PC-9 (cell line): ENCODE results near the gene MAML3. TPM values are rescaled to one million over a fixed set of nuclear protein-coding genes. Genes with fewer than 3 reads are reported as not detected.

ENCODE experiments used
- BruUV-seq: library from RNA; stranded (reverse); fragments of 400-500 nt; replicated peaks from 2 replicates; lab custom pipeline; 2021; lab: Mats Ljungman, UMichigan
- CTCF ChIA-PET: fragments of 300-600 bp; sonication (Branson Sonifier 250); formaldehyde crosslinking; loops from one replicate; lab custom pipeline; 2022; ENCODE audit warnings: antibody characterized with exemption; lab: Charles Lee
- POLR2A ChIA-PET: fragments of 300-600 bp; sonication (Branson Sonifier 250); formaldehyde crosslinking; loops from one replicate; lab custom pipeline; 2022; ENCODE audit warnings: antibody characterized with exemption; ENCODE audit not compliant: unreplicated experiment; lab: Charles Lee
- DNase-seq, 2 experiments: peaks; one replicate each; pipeline versions ENCODE4 v3.0.0 to v3.0.0-alpha.2; 2015 to 2022; ENCODE audit warnings: mixed read lengths in 1 of 2
- H2AFZ ChIP-seq: fragments of 200-600 bp; sonication (generic); 2 replicates; pipeline ENCODE4 v1.8.1; 2017; ENCODE audit warnings: antibody characterized with exemption
- H3F3A ChIP-seq: fragments of 200-600 bp; sonication (generic); 2 replicates; pipeline ENCODE4 v1.8.1; 2017; ENCODE audit warnings: antibody characterized with exemption, mild to moderate bottlenecking, low read depth; ENCODE audit not compliant: insufficient read depth
- H3K27ac ChIP-seq: fragments of 200-600 bp; sonication (generic); 2 replicates; pipeline ENCODE4 v1.6.1; 2016; ENCODE audit warnings: mixed run types
- H3K27me3 ChIP-seq: fragments of 200-600 bp; sonication (generic); 2 replicates; pipeline ENCODE4 v1.6.1; 2016; ENCODE audit warnings: low read depth, mixed run types; ENCODE audit not compliant: insufficient read depth
- H3K36me3 ChIP-seq: fragments of 200-600 bp; sonication (generic); 2 replicates; pipeline ENCODE4 v1.6.1; 2016; ENCODE audit warnings: low read depth, mixed run types
- H3K4me1 ChIP-seq: fragments of 200-600 bp; sonication (generic); replicated peaks from 2 replicates; pipeline ENCODE4 v1.6.1; 2016; ENCODE audit warnings: mixed run types; ENCODE audit not compliant: insufficient read depth
- H3K4me2 ChIP-seq: fragments of 200-600 bp; sonication (generic); 2 replicates; pipeline ENCODE4 v1.6.1; 2017; ENCODE audit warnings: mixed run types
- H3K4me3 ChIP-seq: fragments of 200-600 bp; sonication (generic); 2 replicates; pipeline ENCODE4 v1.6.1; 2016; ENCODE audit warnings: mixed run types
- H3K79me2 ChIP-seq: fragments of 200-600 bp; sonication (generic); 2 replicates; pipeline ENCODE4 v1.6.1; 2017; ENCODE audit warnings: low read depth, mixed run types
- H3K9me2 ChIP-seq: fragments of 200-600 bp; sonication (generic); 2 replicates; pipeline ENCODE4 v1.8.1; 2017; ENCODE audit warnings: mild to moderate bottlenecking; ENCODE audit not compliant: insufficient read depth
- H3K9me3 ChIP-seq: fragments of 200-600 bp; sonication (generic); 2 replicates; pipeline ENCODE4 v1.8.1; 2016; ENCODE audit warnings: low read depth; ENCODE audit not compliant: insufficient read depth
- H4K20me1 ChIP-seq: fragments of 200-600 bp; sonication (generic); 2 replicates; pipeline ENCODE4 v1.8.1; 2017; ENCODE audit not compliant: insufficient read depth
- EZH2 ChIP-seq: fragments of 200-600 bp; sonication (generic); IDR thresholded peaks from 2 replicates; pipeline ENCODE4 v1.8.0; 2017; ENCODE audit warnings: antibody characterized with exemption, low read depth
- intact Hi-C: fragments of 100-400 bp; cut with micrococcal nuclease; formaldehyde crosslinking; loops from one replicate; pipeline ENCODE4 v1.10.0; 2022; ENCODE audit not compliant: unreplicated experiment
- total RNA-seq: library from RNA; stranded (reverse); gene quantifications from 2 replicates; pipeline ENCODE4 v1.2.3, GENCODE V29; 2021
- TF ChIP-seq, protein P1 (sequence below): fragments of 200-600 bp; sonication (generic); conservative IDR thresholded peaks from 2 replicates; pipeline ENCODE4 v1.6.1; 2017; ENCODE audit warnings: mixed run types, antibody characterized with exemption, mild to moderate bottlenecking, moderate library complexity

MAML3 gene
- total RNA-seq, 1 experiment from 2014 or later = 15.2 TPM

DNA sequence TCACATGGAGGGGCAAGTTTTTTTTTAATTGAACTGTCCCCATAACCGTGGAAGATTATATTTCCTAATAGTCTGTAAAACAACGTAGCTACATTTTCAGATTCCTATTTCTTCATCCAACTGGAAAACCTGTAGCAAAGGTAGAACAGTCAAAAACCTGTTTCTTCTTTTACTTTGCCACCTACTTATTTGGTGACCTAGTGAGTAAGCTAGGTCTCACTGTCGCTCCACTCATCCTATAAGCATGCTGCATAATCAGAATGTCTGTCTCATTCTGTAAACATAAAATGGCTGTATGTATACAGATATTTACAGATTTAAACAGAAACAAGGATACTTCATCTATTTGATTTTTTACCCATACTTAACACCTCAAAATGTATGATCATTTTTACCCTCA, 20.4 kb downstream of the MAML3 start:
- H3K27me3 ChIP-seq = no peaks in the 10 kb centered on the region
- peaks cover 80% of the 10 kb centered on the region for H3K79me2 ChIP-seq
- peaks cover 4% of the 10 kb centered on the region; the same call in 1 of the 2 replicates for H3K36me3 ChIP-seq
- no peaks in the 10 kb centered on the region for H4K20me1 ChIP-seq
- peak in 1 of 2 experiments; percentile 88 for DNase-seq
- ChIA-PET POLR2A (interaction anchor here (0.6 to 1.0 kb wide), 2 partner anchors 17 to 38 kb away, joined by 3 read pairs; no protein-coding TSS in a partner anchor), CTCF (interaction anchor here (0.5 kb wide), 1 partner anchor 12 kb away, joined by 5 read pairs; no protein-coding TSS in a partner anchor)
- peak overlapping the region; percentile 68 for H3K4me2 ChIP-seq
- H3K27ac ChIP-seq = peak overlapping the region; percentile 99
- H3K9me2 ChIP-seq = no peaks in the 10 kb centered on the region
- H3F3A ChIP-seq = peaks cover 61% of the 10 kb centered on the region
- TF ChIP-seq EZH2 = no peak
- TF ChIP-seq, protein P1, sequence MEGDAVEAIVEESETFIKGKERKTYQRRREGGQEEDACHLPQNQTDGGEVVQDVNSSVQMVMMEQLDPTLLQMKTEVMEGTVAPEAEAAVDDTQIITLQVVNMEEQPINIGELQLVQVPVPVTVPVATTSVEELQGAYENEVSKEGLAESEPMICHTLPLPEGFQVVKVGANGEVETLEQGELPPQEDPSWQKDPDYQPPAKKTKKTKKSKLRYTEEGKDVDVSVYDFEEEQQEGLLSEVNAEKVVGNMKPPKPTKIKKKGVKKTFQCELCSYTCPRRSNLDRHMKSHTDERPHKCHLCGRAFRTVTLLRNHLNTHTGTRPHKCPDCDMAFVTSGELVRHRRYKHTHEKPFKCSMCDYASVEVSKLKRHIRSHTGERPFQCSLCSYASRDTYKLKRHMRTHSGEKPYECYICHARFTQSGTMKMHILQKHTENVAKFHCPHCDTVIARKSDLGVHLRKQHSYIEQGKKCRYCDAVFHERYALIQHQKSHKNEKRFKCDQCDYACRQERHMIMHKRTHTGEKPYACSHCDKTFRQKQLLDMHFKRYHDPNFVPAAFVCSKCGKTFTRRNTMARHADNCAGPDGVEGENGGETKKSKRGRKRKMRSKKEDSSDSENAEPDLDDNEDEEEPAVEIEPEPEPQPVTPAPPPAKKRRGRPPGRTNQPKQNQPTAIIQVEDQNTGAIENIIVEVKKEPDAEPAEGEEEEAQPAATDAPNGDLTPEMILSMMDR = no peak
- no peaks in the 10 kb centered on the region for H3K9me3 ChIP-seq
- H3K4me1 ChIP-seq = peaks cover 92% of the 10 kb centered on the region
- intact Hi-C loops = no loop called here
- no peak overlapping the region for H2AFZ ChIP-seq
- H3K4me3 ChIP-seq = peak overlapping the region; percentile 18; the same call in 1 of the 2 replicates
- BruUV-seq = no TSS peak

DNA sequence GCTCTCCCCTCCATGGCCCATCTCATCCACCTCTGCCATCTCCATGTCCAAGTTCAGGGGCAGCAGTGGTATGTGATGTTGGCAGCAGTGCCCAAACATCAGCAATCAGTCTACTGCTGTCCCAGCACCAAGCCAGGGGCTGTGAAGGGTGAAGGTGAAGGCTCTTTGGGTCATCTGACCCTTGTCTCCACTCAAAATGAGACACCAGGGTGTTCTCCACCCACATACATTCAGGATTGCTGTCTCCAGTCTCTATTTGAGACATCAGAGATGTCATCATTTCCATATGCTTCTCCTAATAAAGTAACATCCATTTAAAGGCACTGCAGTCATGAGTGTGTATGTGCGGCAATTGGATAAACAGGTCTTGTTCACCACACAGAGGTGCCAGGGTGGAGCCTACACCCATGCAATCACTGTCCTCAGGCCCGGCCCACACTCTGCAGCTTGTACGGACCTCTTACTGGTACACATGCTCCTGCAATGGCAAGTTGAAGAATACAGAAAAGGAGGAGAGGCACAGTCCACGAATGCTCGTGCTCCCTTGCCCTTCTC, 22.2 kb downstream of the MAML3 start:
- H3K4me1 ChIP-seq = peaks cover 74% of the 10 kb centered on the region
- BruUV-seq = no TSS peak

DNA sequence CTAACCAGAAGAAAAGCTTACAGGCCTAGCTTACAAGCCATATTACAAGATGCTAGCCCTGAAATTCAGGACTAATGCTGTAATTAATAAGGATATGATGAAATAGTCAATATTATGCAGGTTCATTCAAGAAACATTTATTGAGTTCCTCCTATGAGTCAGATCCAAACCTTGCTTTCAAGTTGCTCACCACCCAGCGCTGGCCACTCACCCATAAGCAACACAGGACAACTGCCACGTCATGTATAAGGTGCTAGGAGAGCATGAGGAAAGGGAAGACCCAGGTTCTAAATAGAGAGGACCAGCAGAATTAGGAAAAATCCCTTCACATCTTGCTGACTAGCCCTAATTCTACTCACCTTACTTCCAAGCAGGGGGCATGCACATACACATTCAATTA, 23.3 kb downstream of the MAML3 start:
- Histone ChIP-seq H3K4me2 (peak overlapping the region; percentile 62), H2AFZ (no peak overlapping the region)

More for the DNA sequence above, 22.2 kb downstream of the MAML3 start:
- peak overlapping the region; percentile 99 for H3K27ac ChIP-seq
- ChIA-PET POLR2A (no interaction called here), CTCF (interaction anchor here (1.2 kb wide), 1 partner anchor 36 kb away, joined by 3 read pairs; no protein-coding TSS in a partner anchor)
- intact Hi-C loops = no loop called here
- TF ChIP-seq, protein P1 = no peak
- TF ChIP-seq EZH2 = no peak
- no peaks in the 10 kb centered on the region for H3K9me3 ChIP-seq
- no peak overlapping the region for H2AFZ ChIP-seq
- H3F3A ChIP-seq = peaks cover 44% of the 10 kb centered on the region
- H3K79me2 ChIP-seq = peaks cover 89% of the 10 kb centered on the region
- H3K4me2 ChIP-seq = peak overlapping the region; percentile 51; the same call in 1 of the 2 replicates
- no peaks in the 10 kb centered on the region for H4K20me1 ChIP-seq
- DNase-seq = no peak
- H3K36me3 ChIP-seq = peaks cover 4% of the 10 kb centered on the region; the same call in 1 of the 2 replicates
- no peaks in the 10 kb centered on the region for H3K27me3 ChIP-seq
- H3K4me3 ChIP-seq = no peak overlapping the region
- H3K9me2 ChIP-seq = no peaks in the 10 kb centered on the region

More for the DNA sequence above, 23.3 kb downstream of the MAML3 start:
- H3K9me2 ChIP-seq = no peaks in the 10 kb centered on the region
- peaks cover 4% of the 10 kb centered on the region; the same call in 1 of the 2 replicates for H3K36me3 ChIP-seq
- H3K27ac ChIP-seq = peak overlapping the region; percentile 99
- ChIA-PET POLR2A (no interaction called here), CTCF (no interaction called here)
- no peaks in the 10 kb centered on the region for H3K9me3 ChIP-seq
- H3F3A ChIP-seq = peaks cover 33% of the 10 kb centered on the region
- H3K4me1 ChIP-seq = peaks cover 63% of the 10 kb centered on the region
- H3K27me3 ChIP-seq = no peaks in the 10 kb centered on the region
- no peaks in the 10 kb centered on the region for H4K20me1 ChIP-seq
- H3K79me2 ChIP-seq = peaks cover 89% of the 10 kb centered on the region
- BruUV-seq = no TSS peak
- intact Hi-C loops = no loop called here
- H3K4me3 ChIP-seq = no peak overlapping the region
- TF ChIP-seq, protein P1 = no peak
- no peak for TF ChIP-seq EZH2
- DNase-seq = peak; percentile 63 to 95
